GM12878 (cell line): ENCODE measurements around the gene PKD2. TPM values are rescaled to one million over a fixed set of nuclear protein-coding genes. Genes with fewer than 3 reads are reported as not detected.
A peak's percentile ranks its signal among the peaks of the same experiment; 100 is the strongest.

Experiments
- ATAC-seq: fragments of 200-7000 bp; cut with Tn5 transposase; 3 replicates; pipeline ENCODE4 v1.9.1; 2020; ENCODE audit warnings: mild to moderate bottlenecking, moderate library complexity
- BruUV-seq: library from RNA; stranded (reverse); fragments of 400-500 nt; replicated peaks from 2 replicates; lab custom pipeline; 2021; lab: Mats Ljungman, UMichigan
- CTCF ChIA-PET: fragments of 300-600 bp; sonication (Branson Sonifier 250); formaldehyde crosslinking; extraction: SDS; loops from one replicate; lab custom pipeline; 2021; ENCODE audit warnings: inconsistent platforms; lab: Yijun Ruan, JAX
- POLR2A ChIA-PET: fragments of 350-600 bp; formaldehyde crosslinking; extraction: SDS; loops from one replicate; lab custom pipeline; 2021; ENCODE audit warnings: inconsistent platforms; lab: Charles Lee
- RAD21 ChIA-PET: fragments of 300-600 bp; sonication (Branson Sonifier 250); formaldehyde crosslinking; loops from one replicate; lab custom pipeline; 2023; ENCODE audit warnings: antibody characterized with exemption; ENCODE audit not compliant: unreplicated experiment; lab: Charles Lee
- SMC1A ChIA-PET: fragments of 300-600 bp; sonication (Branson Sonifier 250); formaldehyde crosslinking; loops from one replicate; lab custom pipeline; 2023; ENCODE audit not compliant: unreplicated experiment, uncharacterized antibody; lab: Charles Lee
- DNase-seq: peaks from one replicate; pipeline ENCODE4 v3.0.0-alpha.2; 2011; ENCODE audit warnings: low read depth, low spot score
- FAIRE-seq: peaks from 3 replicates; lab custom pipeline; 2011; peaks lifted over from hg19 to GRCh38; lab: Jason Lieb, UNC
- H2AFZ ChIP-seq: 2 replicates; pipeline ENCODE4 v1.6.0; 2011; ENCODE audit warnings: low read depth, low read length, control low read depth; ENCODE audit not compliant: control insufficient read depth
- H3K27ac ChIP-seq: 2 replicates; pipeline ENCODE4 v1.5.1; 2011; ENCODE audit warnings: control low read depth; ENCODE audit not compliant: control insufficient read depth, insufficient read depth
- H3K27me3 ChIP-seq, 2 experiments: replicated peaks in 1 of 2; 2 replicates each; pipeline versions ENCODE4 v1.6.0 to v1.6.1; 2011; ENCODE audit warnings: low read length in 1 of 2; ENCODE audit not compliant: control insufficient read depth in 2 of 2, insufficient read depth in 2 of 2
- H3K36me3 ChIP-seq, 2 experiments: 2 replicates each; pipeline ENCODE4 v1.5.1; 2011; ENCODE audit warnings: low read length in 1 of 2; ENCODE audit not compliant: control insufficient read depth in 2 of 2, insufficient read depth in 2 of 2
- H3K4me1 ChIP-seq: 2 replicates; pipeline ENCODE4 v1.6.1; 2011; ENCODE audit warnings: mild to moderate bottlenecking, low read length, moderate library complexity, mixed read lengths; ENCODE audit not compliant: control insufficient read depth, insufficient read depth
- H3K4me2 ChIP-seq: 2 replicates; pipeline ENCODE4 v1.6.0; 2011; ENCODE audit warnings: control low read depth; ENCODE audit not compliant: control insufficient read depth, insufficient read depth
- H3K4me3 ChIP-seq: fragments of 200-600 bp; sonication (generic); 2 replicates; pipeline ENCODE4 v1.5.1; 2016
- H3K79me2 ChIP-seq: 2 replicates; pipeline ENCODE4 v1.6.0; 2011; ENCODE audit warnings: low read length; ENCODE audit not compliant: control insufficient read depth, insufficient read depth
- H3K9ac ChIP-seq: 2 replicates; pipeline ENCODE4 v1.8.0; 2011; ENCODE audit warnings: low read length, control low read depth, mixed read lengths; ENCODE audit not compliant: control insufficient read depth, insufficient read depth
- H3K9me3 ChIP-seq: replicated peaks from 3 replicates; pipeline ENCODE4 v1.5.1; 2011; ENCODE audit warnings: mild to moderate bottlenecking, low read length; ENCODE audit not compliant: control insufficient read depth, insufficient read depth
- H4K20me1 ChIP-seq: 2 replicates; pipeline ENCODE4 v1.6.0; 2011; ENCODE audit not compliant: control insufficient read depth, insufficient read depth
- ASH2L ChIP-seq: fragments of 300-600, 200-600 bp; sonication (generic); IDR thresholded peaks from 2 replicates; pipeline ENCODE4 v1.6.1; 2017; ENCODE audit warnings: low read depth, mild to moderate bottlenecking, borderline replicate concordance
- CHD1 ChIP-seq: IDR thresholded peaks from 2 replicates; pipeline ENCODE4 v1.6.1; 2012; ENCODE audit warnings: low read depth, low read length, improper control_type of control experiment
- HSF1 ChIP-seq: fragments of 150-350 bp; IDR thresholded peaks from 2 replicates; pipeline ENCODE4 v1.6.1; 2014; ENCODE audit warnings: mild to moderate bottlenecking, low read depth, low read length
- PAX5 ChIP-seq: IDR thresholded peaks from 2 replicates; pipeline ENCODE4 v1.6.1; 2011; ENCODE audit warnings: low read depth, low read length, borderline replicate concordance
- PAX8 ChIP-seq: fragments of 450-650 bp; IDR thresholded peaks from 2 replicates; pipeline ENCODE4 v1.6.1; 2017; ENCODE audit warnings: mild to moderate bottlenecking, moderate library complexity
- POLR2A ChIP-seq: IDR thresholded peaks from 2 replicates; pipeline ENCODE4 v1.6.1; 2011; ENCODE audit warnings: low read depth, mild to moderate bottlenecking, low read length
- RUNX3 ChIP-seq: IDR thresholded peaks from 2 replicates; pipeline ENCODE4 v1.6.1; 2012; ENCODE audit warnings: low read length, inconsistent platforms
- SMC3 ChIP-seq: IDR thresholded peaks from 2 replicates; pipeline ENCODE4 v1.6.1; 2011; ENCODE audit warnings: low read length, improper control_type of control experiment, borderline replicate concordance
- SPI1 ChIP-seq: IDR thresholded peaks from 2 replicates; pipeline ENCODE4 v1.6.1; 2011; ENCODE audit warnings: low read depth, mild to moderate bottlenecking, low read length, moderate library complexity, borderline replicate concordance; ENCODE audit not compliant: insufficient read depth
- STAT3 ChIP-seq: IDR thresholded peaks from 2 replicates; pipeline ENCODE4 v1.6.1; 2011; ENCODE audit warnings: low read depth, low read length, improper control_type of control experiment
- TAF1 ChIP-seq: IDR thresholded peaks from 2 replicates; pipeline ENCODE4 v1.6.1; 2011; ENCODE audit warnings: mild to moderate bottlenecking, low read depth, low read length, borderline replicate concordance
- YBX1 ChIP-seq: fragments of 450-650 bp; IDR thresholded peaks from 2 replicates; pipeline ENCODE4 v1.6.1; 2016; ENCODE audit warnings: antibody characterized with exemption
- ZNF24 ChIP-seq: fragments of 450-650 bp; IDR thresholded peaks from 2 replicates; pipeline ENCODE4 v1.6.1; 2017; ENCODE audit warnings: antibody characterized with exemption, mild to moderate bottlenecking
- WGBS: methylation state at CpG from one replicate; pipeline ENCODE4 v1.1.6; 2016; ENCODE audit warnings: low lambda C conversion rate; ENCODE audit not compliant: insufficient replicate concordance, insufficient coverage; ENCODE audit errors: missing lambda C conversion rate; 5-methylcytosine and 5-hydroxymethylcytosine counted together
- in situ Hi-C: fragments of 300-500 bp; cut with MboI; formaldehyde crosslinking; loops from 9 replicates; pipeline ENCODE4 v1.14.3; 2018; ENCODE audit warnings: mixed read lengths
- intact Hi-C: fragments of 100-400 bp; cut with micrococcal nuclease; formaldehyde crosslinking; loops from one replicate; pipeline ENCODE4 v1.14.2; 2022; ENCODE audit not compliant: unreplicated experiment
- polyA plus RNA-seq, 11 experiments: library from polyadenylated mRNA; depleted of rRNA in 4 of 11; unstranded in 6 of 11; stranded (reverse) in 5 of 11; fragments of >200 nt; fragmentation: Nextera tagmentation in 4 of 11; fragmentation: Illumina TruSeq in 1 of 11; extraction: Ambion mirVana in 4 of 11; extraction: Trizol in 1 of 11; gene quantifications; 1 replicate in 1 of 11; 2 replicates in 10 of 11; pipeline versions ENCODE4 v1.2.1 to v1.2.3, GENCODE V29; 2011 to 2016; ENCODE audit warnings: inconsistent platforms in 2 of 11, missing spikeins in 2 of 11, low read depth in 1 of 11
- total RNA-seq, 4 experiments: library from RNA; depleted of rRNA in 3 of 4; stranded (reverse); fragments of >200 nt in 3 of 4; fragmentation: Illumina TruSeq in 1 of 4; extraction: Trizol in 1 of 4; gene quantifications; 2 replicates each; pipeline versions ENCODE4 v1.2.1 to v1.2.3, GENCODE V29; 2013 to 2021
- TF ChIP-seq, protein P1 (sequence below): fragments of 450-650 bp; IDR thresholded peaks from 2 replicates; pipeline ENCODE4 v1.6.1; 2014; ENCODE audit warnings: mild to moderate bottlenecking

Gene PKD2
- total and polyA plus RNA-seq, 10 of the 15 experiments (the other 5 are each of a cell fraction or from before 2014, with no cell fraction given) = 2.0 to 13.8 (median 8.4) TPM

GRCh38 chr4:87971866-87972265 lies 35.6 kb upstream of the PKD2 start:
- ATAC-seq = no peak
- intact Hi-C loops = loop anchor here (5.0 kb wide), 1 partner anchor 295 kb away; no protein-coding TSS in a partner anchor

DNA sequence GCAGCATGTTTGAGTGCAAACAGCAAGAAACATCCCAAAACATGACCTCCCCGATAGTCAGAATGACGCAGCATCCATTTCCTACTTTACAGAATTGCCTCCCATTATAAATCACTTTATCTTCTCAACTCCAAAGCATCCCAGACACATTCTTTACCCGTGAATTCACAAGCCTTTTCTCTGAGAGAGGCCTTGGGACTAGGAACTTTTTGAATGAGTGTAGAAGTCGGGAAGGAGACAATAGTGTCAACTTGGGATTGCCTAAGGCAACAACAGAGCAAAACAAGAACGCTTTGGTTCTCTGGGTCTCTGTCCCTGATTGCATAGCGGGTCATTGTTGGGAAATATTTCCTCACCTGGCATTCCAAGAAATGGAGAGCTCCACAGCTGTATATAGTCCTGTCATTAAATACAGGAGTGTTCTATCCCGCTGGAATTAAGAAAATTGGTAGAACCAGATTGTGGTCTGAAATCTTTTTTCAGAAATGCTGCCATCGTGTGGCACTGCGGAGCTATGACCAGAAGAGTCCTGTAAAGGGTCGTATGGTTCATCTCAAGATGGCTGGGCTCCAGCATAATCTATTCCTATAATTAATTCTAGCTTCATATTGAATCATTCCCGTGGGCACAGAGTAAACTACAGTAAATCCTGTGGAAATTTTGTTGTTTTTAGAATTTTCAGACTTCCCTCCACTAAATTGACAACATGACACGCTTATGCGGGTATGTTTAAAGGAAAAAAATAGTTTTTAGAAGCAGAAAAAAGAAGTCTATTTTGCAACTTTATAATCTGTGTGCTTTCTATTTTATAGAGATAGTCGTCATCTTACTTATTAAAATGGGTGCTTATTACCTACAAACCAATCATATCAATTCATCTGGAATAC lies 33.9 kb upstream of the PKD2 start:
- no peaks in the 10 kb centered on the region; a peak in 1 of 4 replicates for H3K27me3 ChIP-seq
- H3K9ac ChIP-seq = no peak overlapping the region
- TF ChIP-seq TAF1 (no peak), PAX5 (no peak), SMC3 (peak; percentile 47; the same call in 1 of the 2 replicates), POLR2A (no peak), ZNF24 (no peak), STAT3 (no peak), SPI1 (no peak), RUNX3 (peak; percentile 49), HSF1 (no peak), CHD1 (no peak), PAX8 (no peak)
- TF ChIP-seq, protein P1, sequence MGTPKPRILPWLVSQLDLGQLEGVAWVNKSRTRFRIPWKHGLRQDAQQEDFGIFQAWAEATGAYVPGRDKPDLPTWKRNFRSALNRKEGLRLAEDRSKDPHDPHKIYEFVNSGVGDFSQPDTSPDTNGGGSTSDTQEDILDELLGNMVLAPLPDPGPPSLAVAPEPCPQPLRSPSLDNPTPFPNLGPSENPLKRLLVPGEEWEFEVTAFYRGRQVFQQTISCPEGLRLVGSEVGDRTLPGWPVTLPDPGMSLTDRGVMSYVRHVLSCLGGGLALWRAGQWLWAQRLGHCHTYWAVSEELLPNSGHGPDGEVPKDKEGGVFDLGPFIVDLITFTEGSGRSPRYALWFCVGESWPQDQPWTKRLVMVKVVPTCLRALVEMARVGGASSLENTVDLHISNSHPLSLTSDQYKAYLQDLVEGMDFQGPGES = no peak

More at GRCh38 chr4:87971866-87972265, 35.6 kb upstream of the PKD2 start:
- Histone ChIP-seq H3K4me3 (no peak overlapping the region), H3K4me1 (no peaks in the 10 kb centered on the region), H3K27ac (no peak overlapping the region), H3K9me3 (no peaks in the 10 kb centered on the region), H2AFZ (no peak overlapping the region), H3K79me2 (no peaks in the 10 kb centered on the region), H3K27me3 (no peaks in the 10 kb centered on the region; a peak in 1 of 4 replicates), H4K20me1 (no peaks in the 10 kb centered on the region), H3K4me2 (no peak overlapping the region), H3K36me3 (no peaks in the 10 kb centered on the region), H3K9ac (no peak overlapping the region)
- BruUV-seq = no TSS peak
- WGBS = 0% methylated on average over 1 of the region's 1 CpG
- in situ Hi-C loops = no loop called here
- DNase-seq (no peak), FAIRE-seq (no peak)
- ChIA-PET POLR2A (no interaction called here), SMC1A (interaction anchor here (0.8 to 3.4 kb wide), 2 partner anchors 8 to 10 kb away, joined by 4 to 16 read pairs; no protein-coding TSS in a partner anchor), RAD21 (interaction anchor here (0.6 to 0.8 kb wide), 3 partner anchors 119 to 461 kb away, joined by 3 read pairs; no protein-coding TSS in a partner anchor), CTCF (interaction anchor here (2.5 to 5.1 kb wide), 3 partner anchors 9 to 121 kb away, joined by 8 to 76 read pairs (median 40); no protein-coding TSS in a partner anchor)
- TF ChIP-seq ASH2L (no peak), YBX1 (no peak)

More for the DNA sequence above, 33.9 kb upstream of the PKD2 start:
- DNase-seq = no peak
- peak; percentile 87 for FAIRE-seq
- WGBS = 24% methylated on average over 14 of the region's 14 CpGs
- no peaks in the 10 kb centered on the region for H3K9me3 ChIP-seq
- H3K4me1 ChIP-seq = no peaks in the 10 kb centered on the region
- SMC1A ChIA-PET = interaction anchor here (0.6 to 3.5 kb wide), 11 partner anchors 10 to 286 kb away, joined by 3 to 16 read pairs (median 4); no protein-coding TSS in a partner anchor
- intact Hi-C loops = loop anchor here (1.0 to 5.0 kb wide), 2 partner anchors 120 to 296 kb away; no protein-coding TSS in a partner anchor
- H4K20me1 ChIP-seq = no peaks in the 10 kb centered on the region
- CTCF ChIA-PET = interaction anchor here (0.5 to 5.1 kb wide), 27 partner anchors 10 to 789 kb away, joined by 3 to 76 read pairs (median 4); no protein-coding TSS in a partner anchor
- RAD21 ChIA-PET = interaction anchor here (0.6 to 1.4 kb wide), 4 partner anchors 10 to 343 kb away, joined by 3 to 9 read pairs (median 4); no protein-coding TSS in a partner anchor
- POLR2A ChIA-PET = no interaction called here
- H3K27ac ChIP-seq = no peak overlapping the region
- in situ Hi-C loops = no loop called here
- no peak overlapping the region for H3K4me2 ChIP-seq
- H2AFZ ChIP-seq = no peak overlapping the region
- no peaks in the 10 kb centered on the region for H3K36me3 ChIP-seq
- no peak overlapping the region for H3K4me3 ChIP-seq
- ATAC-seq = peak; percentile 93
- H3K79me2 ChIP-seq = no peaks in the 10 kb centered on the region
- BruUV-seq = no TSS peak
